ENCODE data around the gene VTI1B. TPM values are rescaled to one million over a fixed set of nuclear protein-coding genes. Genes with fewer than 3 reads are reported as not detected.

Gene VTI1B
- total RNA-seq, 3 donors from 2014 or later (not counting 1 experiment from before 2014, with no cell fraction given), result 47.5 to 77.1 (median 57.9) TPM

GRCh38 chr14:67623114-67623513, 51.3 kb downstream of the VTI1B start:
- Histone ChIP-seq H3K27ac (ENCODE audit: low read length) (no peak overlapping the region), H3K27me3 (ENCODE audit: control insufficient read depth, insufficient read depth, low read length) (no peaks in the 10 kb centered on the region), H3K9me3 (ENCODE audit: control insufficient read depth, insufficient read depth, low read length) (no peaks in the 10 kb centered on the region), H3K4me3 (ENCODE audit: low read length) (no peak overlapping the region), H3K36me3 (ENCODE audit: control insufficient read depth, insufficient read depth, low read length) (no peaks in the 10 kb centered on the region), H3K4me1 (ENCODE audit: control insufficient read depth, insufficient read depth, low read length) (peaks cover 14% of the 10 kb centered on the region)
- H3K4me3 Mint-ChIP-seq, result no peak overlapping the region
- H3K9me3 Mint-ChIP-seq, result no peaks in the 10 kb centered on the region
- DNase-seq, result peak in 1 of 2 donors; percentile 22
- H3K27ac Mint-ChIP-seq, result no peak overlapping the region
- intact Hi-C loops (cut with micrococcal nuclease), result no loop called here
- peaks cover 21 to 25% of the 10 kb centered on the region in 2 donors for H3K4me1 Mint-ChIP-seq
- H3K27me3 Mint-ChIP-seq (ENCODE audit: low read depth in 2 of 2), result peaks cover 0 to 9% of the 10 kb centered on the region in 2 donors
- ATAC-seq, result no peak
- no peak for TF ChIP-seq CTCF (IDR thresholded peaks at IDR 0.05)
- no peaks in the 10 kb centered on the region for H3K36me3 Mint-ChIP-seq
- 26% methylated on average over 2 of the region's 2 CpGs for WGBS (ENCODE audit: insufficient coverage)

GRCh38 chr14:67622675-67623074, 51.8 kb downstream of the VTI1B start:
- peaks cover 21 to 25% of the 10 kb centered on the region in 2 donors for H3K4me1 Mint-ChIP-seq
- no peak overlapping the region for H3K27ac Mint-ChIP-seq
- Histone ChIP-seq H3K36me3 (ENCODE audit: control insufficient read depth, insufficient read depth, low read length) (no peaks in the 10 kb centered on the region), H3K27ac (ENCODE audit: low read length) (no peak overlapping the region), H3K4me3 (ENCODE audit: low read length) (no peak overlapping the region), H3K9me3 (ENCODE audit: control insufficient read depth, insufficient read depth, low read length) (no peaks in the 10 kb centered on the region), H3K4me1 (ENCODE audit: control insufficient read depth, insufficient read depth, low read length) (peaks cover 14% of the 10 kb centered on the region), H3K27me3 (ENCODE audit: control insufficient read depth, insufficient read depth, low read length) (no peaks in the 10 kb centered on the region)
- 50% methylated on average over 4 of the region's 4 CpGs for WGBS (ENCODE audit: insufficient coverage)
- ATAC-seq (no peak), DNase-seq (no peak)
- H3K36me3 Mint-ChIP-seq, result no peaks in the 10 kb centered on the region
- intact Hi-C loops (cut with micrococcal nuclease), result no loop called here
- no peaks in the 10 kb centered on the region for H3K9me3 Mint-ChIP-seq
- no peak for TF ChIP-seq CTCF (IDR thresholded peaks at IDR 0.05)
- H3K4me3 Mint-ChIP-seq, result no peak overlapping the region
- H3K27me3 Mint-ChIP-seq (ENCODE audit: low read depth in 2 of 2), result peaks cover 0 to 9% of the 10 kb centered on the region in 2 donors

- H3K36me3 ChIP-seq (ENCODE audit: control insufficient read depth, insufficient read depth, low read length), result no peaks in the 10 kb centered on the region
- DNase-seq (peak in 1 of 2 donors; percentile 27), ATAC-seq (no peak)
- peaks cover 14% of the 10 kb centered on the region for H3K4me1 ChIP-seq (ENCODE audit: control insufficient read depth, insufficient read depth, low read length)
- H3K36me3 Mint-ChIP-seq, result no peaks in the 10 kb centered on the region
- peaks cover 0 to 11% of the 10 kb centered on the region in 2 donors for H3K27me3 Mint-ChIP-seq (ENCODE audit: low read depth in 2 of 2)
- peaks cover 21 to 25% of the 10 kb centered on the region in 2 donors for H3K4me1 Mint-ChIP-seq
- intact Hi-C loops (cut with micrococcal nuclease), result no loop called here
- H3K4me3 Mint-ChIP-seq, result peak overlapping the region; percentile 90
- peak overlapping the region; percentile 55 for H3K27ac ChIP-seq (ENCODE audit: low read length)
- H3K4me3 ChIP-seq (ENCODE audit: low read length), result peak overlapping the region; percentile 83
- no peaks in the 10 kb centered on the region for H3K27me3 ChIP-seq (ENCODE audit: control insufficient read depth, insufficient read depth, low read length)
- H3K9me3 ChIP-seq (ENCODE audit: control insufficient read depth, insufficient read depth, low read length), result no peaks in the 10 kb centered on the region
- 13% methylated on average over 19 of the region's 19 CpGs for WGBS (ENCODE audit: insufficient coverage)
- TF ChIP-seq CTCF (IDR thresholded peaks at IDR 0.05), result no peak
- no peaks in the 10 kb centered on the region for H3K9me3 Mint-ChIP-seq
- peak overlapping the region; percentile 95 to 98 for H3K27ac Mint-ChIP-seq
Observed at GRCh38 chr14:67620217-67620785, 54.1 kb downstream of the VTI1B start.

Measured in natural killer cell (primary cell).